HG03039 (cell line): Measurements from ENCODE around the gene EML4.
"Not testable (repeated sequence)": the region's sequence is repeated elsewhere in the genome, so short reads cannot be mapped to it uniquely, and the experiment has no call there.

Experiments used
- ATAC-seq: cut with Tn5 transposase; IDR thresholded peaks from one replicate; pipeline ENCODE4 v1.9.1; 2021; ENCODE audit warnings: mild to moderate bottlenecking, moderate library complexity; ENCODE audit not compliant: unreplicated experiment

The EML4 gene

GRCh38 chr2:42372474-42373200 is 203.5 kb downstream of the EML4 start:
- no peak for ATAC-seq

- no peak for ATAC-seq
Observed at GRCh38 chr2:42376758-42377157, 207.6 kb downstream of the EML4 start.

GRCh38 chr2:42378415-42378814 is 209.3 kb downstream of the EML4 start:
- ATAC-seq = no peak

GRCh38 chr2:42380026-42380425 is 210.9 kb downstream of the EML4 start:
- ATAC-seq = not testable (repeated sequence)

DNA sequence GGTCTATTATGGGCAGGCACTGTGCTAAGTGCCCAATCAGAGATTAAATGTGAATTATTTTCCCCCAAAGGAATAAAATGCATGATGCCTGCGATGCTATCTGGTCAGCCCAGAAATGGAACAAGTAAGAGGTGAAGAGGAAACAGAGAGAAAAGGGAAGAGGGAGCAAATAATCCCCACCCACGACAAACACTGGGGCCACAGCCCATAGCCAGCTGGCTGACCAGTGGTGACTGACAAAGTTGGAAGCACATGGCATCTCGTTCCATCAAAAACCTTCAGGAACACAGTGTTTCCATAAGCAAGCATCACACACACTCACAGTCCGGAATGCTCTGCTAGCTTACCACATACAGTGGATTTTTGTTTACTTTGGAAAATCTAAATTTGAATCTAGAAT is 213.0 kb downstream of the EML4 start:
- ATAC-seq = no peak
